HG03571 (cell line): Measurements from ENCODE around the gene PSMC5.
A peak's percentile ranks its signal among the peaks of the same experiment; 100 is the strongest.
"Not testable (repeated sequence)": the region's sequence is repeated elsewhere in the genome, so short reads cannot be mapped to it uniquely, and the experiment has no call there.

Experiments used
- ATAC-seq: cut with Tn5 transposase; IDR thresholded peaks from one replicate; pipeline ENCODE4 v1.9.1; 2021; ENCODE audit not compliant: unreplicated experiment

The PSMC5 gene

DNA sequence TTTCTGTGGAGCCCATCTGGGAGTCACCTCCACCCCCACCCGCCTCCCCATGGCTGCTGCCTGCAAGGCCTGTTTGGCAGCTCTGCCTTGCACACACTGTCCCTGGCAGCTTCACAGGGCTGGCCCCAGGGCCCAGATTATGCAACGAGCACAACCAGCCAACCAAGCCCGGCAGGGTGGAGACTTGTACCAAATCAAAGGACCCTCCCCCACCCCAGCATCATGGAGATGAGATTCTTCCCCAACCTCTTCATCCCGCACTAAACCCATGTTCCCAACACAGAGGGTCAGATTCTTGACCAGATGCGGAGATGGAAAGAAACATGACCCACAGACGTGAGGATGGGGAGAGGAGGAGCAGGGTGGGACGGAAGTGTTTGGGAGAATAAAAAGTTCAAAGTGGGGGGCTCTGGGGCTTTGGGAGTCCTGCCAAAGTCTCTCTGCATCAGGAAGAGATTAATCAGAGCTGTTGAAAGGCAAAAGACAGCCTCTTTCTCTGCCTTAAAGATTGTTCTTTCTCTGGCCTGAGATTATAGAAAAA lies 11.5 kb downstream of the PSMC5 start:
- ATAC-seq, result no peak

DNA sequence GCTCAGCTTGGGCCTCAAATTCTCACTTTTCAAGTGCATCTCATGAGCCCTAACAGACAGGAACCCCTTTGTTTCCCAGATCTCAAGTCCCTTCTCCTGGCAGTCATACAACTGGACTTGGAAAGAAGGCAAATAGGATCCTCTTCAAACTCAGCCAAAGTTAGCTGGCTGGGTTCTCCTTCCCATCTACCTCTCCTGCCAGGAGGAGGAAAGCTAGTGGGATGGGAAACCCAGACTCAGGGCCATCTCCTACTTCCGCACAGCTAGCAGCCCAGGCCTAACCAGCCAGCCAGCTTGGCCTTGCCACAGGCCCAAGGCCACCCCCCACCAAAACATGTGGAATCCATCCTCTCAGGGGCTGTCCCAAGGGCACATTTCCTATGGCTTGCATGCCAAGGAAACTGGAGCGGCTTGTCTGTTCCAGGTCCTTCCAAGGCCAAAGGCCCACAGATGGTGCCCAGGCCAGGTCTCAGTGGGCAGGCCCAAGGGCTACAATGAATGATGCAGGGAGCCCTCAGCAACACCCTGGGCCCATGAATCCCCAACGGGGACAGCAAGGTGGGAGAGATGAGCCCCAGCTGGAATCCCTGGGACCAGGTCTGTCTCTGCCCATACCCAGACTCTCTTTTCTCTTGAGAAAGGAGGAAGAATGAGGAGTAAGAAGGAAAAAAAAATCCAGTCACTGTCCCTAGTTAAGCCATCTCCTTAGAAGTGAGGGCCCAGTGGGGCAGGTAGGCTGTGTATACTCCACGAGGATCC lies 13.5 kb downstream of the PSMC5 start:
- no peak for ATAC-seq

DNA sequence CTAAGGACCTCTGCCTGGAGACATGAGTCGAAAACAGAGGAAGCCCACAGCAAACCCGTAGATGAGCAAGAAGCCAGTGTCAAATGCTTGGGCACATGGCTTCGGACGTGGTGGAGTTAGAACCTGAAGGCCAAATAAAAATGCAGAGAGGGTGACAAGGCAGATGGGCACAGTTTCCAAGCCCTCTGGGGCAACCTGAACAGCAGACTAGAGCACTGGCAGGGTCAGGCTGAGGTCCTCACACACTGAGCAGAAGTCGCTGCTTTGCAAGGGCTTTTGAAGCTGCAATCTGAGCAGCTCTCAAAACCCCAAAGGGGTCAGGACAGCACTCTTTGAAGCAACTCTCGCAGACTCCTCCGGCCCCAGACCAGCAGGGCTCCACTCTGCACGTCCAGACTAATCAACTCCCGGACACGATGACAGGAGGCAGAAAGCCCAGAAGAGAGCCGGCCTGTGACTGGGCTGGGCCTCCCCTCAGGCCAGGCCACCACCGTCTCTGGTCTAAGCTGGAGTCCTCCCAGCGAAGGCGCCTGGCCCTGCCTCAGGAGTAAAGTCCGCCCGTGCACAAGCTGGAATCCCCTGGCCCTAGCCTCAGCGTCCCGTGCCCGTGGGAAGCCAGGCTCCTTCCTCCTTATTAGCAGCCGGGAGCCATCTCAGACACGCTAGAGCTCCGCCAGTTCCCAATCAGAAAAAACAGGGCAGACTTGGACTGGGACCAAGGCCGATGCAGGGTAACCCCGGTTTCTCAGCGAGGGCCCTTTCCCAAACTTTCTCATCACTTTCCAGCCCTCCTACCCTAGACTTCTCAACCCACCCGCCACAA lies 14.3 kb downstream of the PSMC5 start:
- no peak for ATAC-seq

DNA sequence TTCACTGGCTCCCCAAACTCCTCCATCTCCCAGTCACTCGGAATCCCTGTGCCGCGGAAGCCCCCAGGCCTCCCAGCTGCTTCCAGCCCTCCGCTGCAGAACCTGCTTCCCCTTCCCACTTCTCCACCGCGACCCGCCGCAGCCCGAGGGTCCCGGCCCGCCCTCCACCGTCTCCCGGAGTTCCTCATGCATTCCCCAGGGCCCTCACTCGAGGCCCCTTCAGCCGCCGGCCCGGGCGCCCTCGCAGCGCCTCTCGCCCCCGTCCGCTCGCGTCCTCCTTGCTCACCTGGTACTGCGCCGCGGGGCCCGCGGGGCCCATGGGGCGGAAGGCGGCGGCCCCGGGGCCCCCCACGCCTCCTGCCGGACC lies 14.9 kb downstream of the PSMC5 start:
- ATAC-seq, result peak; percentile 20

DNA sequence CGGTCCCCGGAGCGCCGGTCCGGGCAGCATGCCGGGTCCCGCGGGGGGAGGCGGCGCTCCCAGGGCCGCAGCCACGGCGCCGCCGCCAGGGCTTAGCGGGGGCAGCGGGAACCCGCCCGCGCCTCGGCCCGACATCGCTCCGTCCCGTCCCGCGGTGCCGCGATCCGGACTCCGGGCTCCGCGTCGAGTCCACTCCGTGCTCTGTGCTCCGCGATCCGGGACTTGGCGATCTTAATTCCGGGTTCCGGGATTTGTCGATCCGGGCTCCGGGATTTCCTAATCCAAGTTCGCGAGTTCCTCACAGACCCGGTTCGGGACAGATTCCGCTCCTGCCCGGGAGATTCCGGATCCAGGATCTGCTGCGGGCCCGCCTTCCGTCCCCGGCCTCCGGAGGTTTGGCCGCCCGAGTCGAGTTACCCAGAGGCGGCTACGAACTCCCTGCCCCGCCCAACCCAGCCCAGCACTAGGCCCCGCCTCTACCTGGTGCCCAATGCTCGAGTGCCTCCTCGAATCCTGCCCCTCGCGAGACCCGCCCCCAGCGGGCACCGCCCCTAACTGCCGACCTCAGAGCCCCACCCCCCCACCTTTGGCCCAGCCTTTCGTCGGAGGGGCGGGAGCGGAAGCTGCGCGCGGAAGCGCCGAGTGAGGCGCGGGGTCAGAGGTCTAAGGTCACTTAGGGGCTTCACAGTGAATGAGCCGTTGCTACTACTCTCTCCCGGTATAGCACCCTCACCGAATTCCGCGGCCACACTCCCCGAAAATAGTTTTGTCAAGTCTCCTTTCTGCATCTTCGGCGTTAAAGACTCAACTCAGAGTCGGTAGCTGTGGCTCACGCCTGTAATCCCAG lies 15.5 kb downstream of the PSMC5 start, which contains the start of gene SMARCD2:
Gene SMARCD2 (minus strand): TSS at position 146 of the 847 bp plus-strand sequence. CDS start 11 bp downstream, at position 135.
- ATAC-seq, result peak; percentile 68

DNA sequence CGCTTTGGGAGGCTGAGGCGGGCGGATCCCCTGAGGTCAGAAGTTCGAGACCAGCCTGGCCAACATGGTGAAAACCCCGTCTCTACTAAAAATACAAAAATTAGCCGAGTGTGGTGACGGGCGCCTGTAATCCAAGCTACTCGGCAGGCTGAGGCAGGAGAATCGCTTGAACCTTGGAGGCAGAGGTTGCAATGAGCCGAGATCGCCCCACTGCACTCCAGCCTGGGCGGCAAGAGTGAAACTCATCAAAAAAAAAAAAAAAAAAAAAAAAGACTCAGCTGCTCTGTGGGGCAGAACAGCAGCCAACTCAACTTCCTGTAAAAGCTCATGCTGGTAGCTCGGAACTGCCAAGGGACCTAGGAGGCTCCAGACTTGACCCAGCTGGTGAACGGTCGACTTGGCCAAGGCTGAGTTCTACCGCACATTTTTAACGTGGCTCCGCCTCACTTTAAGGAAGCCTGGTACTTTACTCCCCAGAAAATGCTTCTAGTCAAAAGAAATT lies 16.2 kb downstream of the PSMC5 start:
- ATAC-seq, result not testable (repeated sequence)

DNA sequence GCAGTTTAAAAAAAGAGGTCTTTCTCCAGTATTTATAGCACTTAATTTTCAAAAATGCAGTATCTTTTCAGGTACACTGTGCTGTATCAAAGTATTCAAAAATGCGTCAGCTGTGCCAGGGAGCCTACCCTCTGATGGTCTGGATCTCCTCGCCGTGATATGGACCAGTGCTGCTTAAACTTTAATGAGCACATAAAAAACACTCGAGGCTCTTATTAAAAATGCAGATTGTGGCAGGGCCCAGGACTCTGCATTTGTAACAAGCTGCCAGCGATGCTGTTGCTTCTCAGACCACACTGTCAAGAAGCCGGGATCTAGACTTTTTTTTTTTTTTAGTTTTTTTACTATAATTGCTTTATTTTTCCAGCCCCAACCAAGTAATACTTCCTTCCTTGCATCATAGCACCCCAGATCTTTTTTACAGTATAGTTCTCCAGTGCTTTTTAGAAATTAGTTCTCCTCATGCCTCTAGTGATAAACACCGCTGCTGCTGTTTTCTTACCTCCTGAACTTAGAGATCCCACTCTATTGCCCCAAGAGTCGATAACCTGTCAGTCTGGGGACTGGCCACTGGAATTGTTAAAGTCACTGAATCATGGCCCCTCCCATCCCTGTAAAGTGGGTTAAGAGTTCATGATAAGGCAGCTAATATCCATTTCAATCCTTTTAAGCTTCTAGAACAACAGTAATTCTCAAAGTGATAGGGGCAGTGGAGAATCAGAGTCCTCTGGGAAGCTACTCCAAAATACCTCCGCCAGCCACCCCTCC lies 16.9 kb downstream of the PSMC5 start:
- no peak for ATAC-seq

DNA sequence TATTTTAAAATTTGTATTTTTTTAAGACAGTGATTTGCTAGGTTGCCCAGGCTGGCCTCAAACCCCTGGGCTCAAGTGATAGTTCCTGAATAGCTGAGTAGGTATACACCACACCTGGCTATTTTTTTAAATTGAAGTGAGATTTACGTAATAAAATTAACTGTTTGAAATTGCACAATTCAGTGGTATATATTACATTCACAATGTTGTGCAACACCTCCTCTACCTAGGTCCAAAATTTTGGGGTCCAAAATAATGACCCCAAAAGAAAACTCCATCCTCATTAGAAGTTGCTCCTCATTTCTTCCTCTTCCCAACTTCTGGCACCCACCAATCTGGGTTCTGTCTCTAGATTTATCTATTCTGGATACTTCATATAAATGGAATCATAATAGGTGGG lies 18.3 kb downstream of the PSMC5 start:
- no peak for ATAC-seq

DNA sequence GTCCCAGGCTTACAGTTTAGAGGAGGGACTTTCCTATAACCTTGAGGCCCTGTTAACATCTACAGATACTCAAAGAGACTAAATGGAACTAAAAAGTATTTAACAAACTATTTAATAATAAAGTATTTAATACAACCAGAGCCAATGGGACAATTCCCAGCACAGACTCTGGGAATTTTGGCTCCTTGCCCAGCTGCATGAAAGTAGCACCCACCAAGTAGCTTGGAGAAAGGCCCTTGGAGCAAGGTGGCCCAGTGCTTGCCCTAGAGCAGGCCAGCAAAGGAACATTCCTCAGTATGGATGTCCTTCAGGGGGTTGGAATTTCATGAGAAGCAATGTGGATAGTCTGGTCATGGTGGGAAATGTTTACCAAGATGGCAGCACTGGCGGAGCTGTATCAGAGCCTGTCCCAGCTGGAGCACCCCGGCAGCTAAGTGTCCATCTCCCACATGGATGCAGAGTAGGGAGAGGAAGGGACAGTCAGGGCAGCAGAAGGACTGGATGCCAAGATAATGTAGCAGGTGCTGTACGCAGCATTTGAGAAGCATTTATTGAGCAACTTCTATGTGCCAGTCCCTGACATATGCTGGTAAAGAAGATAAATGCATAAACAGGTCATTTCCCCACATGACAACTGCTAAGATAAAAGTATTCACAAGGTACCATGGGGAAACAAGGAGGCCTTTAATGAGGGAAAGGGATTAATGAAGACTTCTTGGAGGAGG lies 20.5 kb downstream of the PSMC5 start:
- ATAC-seq, result no peak

DNA sequence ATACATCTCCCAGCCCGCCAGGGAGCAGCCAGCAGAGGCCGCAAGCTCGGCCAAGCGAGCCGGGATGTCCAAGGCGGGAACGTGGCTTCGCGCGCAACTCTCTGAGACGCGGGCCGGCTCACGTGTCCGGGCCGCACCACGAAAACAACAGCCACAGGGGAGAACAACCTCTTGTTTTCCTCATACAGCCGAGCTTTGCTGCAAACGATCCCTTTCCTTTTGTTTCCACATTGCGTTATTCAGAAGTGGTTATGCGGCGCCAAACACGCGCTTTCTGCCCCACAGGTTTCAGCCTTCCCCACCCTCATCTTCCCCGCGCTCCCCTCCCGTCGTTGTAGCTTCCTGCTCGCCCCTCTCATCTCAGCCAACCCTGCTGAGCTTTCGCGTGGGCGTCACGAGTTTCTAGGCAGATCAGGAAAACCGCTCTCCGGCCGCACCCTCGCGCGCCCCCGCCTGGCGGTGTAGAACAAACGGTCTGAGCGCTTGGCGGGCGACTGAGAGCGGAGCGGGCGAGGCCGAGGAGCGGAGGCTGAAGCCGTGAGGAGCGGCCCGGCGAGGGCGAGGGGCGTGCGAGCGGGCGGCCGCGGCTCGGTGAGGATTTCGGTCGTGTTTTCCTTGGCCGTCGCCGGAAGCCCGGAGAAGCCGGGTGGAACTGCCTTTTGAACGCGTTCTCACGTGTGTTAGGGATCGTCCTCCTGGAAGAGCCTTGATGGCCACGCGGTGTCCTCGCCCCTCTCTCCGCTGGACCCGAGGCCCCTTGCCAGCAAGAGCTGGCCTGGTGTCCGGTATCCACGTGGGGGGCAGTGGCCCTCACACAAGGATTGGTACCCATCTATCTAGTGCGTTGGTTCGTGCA lies 21.8 kb downstream of the PSMC5 start:
- ATAC-seq, result peak; percentile 78

DNA sequence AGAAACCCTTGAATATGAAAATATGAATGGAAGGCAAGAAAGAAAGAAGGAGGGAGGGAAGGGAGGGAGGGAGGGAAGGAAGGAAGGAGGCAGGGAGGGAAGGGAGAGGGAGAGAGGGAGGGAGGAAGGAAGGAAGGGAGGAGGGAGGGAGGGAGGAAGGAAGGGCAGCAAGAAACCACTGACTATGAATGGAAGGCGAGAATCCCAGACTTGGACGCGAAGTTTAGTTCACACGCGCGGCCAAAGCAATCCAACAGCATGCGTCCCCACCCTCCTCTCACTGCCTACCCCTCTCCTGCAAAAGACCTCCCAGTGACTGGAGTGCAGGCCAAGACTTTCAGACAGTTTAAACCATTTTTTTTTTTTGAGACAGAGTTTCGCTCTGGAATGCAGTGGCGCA lies 23.2 kb downstream of the PSMC5 start:
- no peak for ATAC-seq

DNA sequence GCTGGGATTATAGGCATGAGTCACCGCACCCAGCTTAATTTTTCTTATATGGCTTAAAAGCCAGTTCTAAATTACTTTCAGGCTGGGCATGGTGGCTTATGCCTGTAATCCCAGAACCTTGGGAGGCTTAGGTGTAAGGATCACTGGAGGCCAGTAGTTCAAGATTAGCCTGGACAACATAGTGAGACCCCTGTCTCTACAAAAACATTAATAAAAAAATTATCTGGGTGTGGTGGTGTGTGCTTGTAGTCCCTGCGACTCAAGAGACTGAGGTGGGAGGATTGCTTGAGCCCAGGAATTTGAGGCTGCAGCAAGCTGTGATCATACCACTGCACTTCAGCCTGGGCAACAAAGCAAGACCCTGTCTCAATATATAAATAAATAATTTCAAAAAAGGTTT lies 26.0 kb downstream of the PSMC5 start:
- ATAC-seq, result no peak

DNA sequence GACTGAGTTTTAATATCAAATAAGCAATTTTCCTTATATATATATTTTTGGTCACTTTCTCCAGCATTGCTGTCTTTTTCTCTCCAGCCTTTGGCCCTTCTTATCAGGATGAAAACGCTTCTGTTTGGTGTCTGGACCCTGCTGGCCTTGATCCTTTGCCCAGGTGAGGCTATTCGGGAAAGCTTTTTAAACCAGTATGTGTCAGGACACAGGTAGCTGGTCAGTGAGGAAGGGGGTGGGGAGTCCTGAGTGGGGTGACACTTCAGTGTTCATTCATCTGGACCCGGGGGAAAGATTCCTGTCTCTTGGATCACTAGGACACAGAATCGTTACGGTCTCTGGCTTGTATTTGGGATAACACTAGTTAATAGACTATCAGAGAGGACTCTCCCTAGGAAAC lies 27.5 kb downstream of the PSMC5 start:
- ATAC-seq, result no peak

DNA sequence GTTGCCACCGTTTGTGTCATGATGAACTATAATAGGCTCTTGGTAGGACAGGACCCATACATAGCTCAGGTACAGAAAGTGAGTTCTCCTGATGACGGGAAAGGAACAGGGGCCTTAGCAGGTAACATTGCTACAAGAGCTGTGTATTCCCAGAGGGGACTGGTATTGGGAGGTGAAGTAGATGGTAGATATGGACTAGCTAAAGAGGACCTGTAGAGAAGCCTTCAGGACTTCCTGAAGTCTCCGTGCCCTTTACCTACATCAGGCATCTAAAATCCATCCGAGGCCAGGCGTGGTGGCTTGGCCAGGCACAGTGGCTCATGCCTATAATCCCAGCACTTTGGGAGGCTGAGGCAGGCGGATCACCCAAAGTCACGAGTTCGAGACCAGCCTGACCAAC lies 28.0 kb downstream of the PSMC5 start:
- ATAC-seq, result no peak

DNA sequence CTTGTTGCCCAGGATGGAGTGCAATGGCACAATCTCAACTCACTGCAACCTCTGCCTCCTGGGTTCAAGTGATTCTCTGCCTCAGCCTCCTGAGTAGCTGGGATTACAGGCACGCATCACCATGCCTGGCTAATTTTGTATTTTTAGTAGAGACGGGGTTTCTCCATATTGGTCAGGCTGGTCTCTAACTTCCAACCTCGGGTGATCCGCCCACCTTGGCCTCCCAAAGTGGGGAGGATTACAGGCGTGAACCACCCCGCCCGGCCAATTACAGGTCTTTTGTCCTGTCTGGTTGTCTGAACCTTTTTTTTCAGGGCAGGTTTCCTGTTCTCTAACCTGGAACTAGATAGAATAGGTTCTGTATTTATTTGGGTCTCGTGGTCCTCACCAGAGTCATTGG lies 29.2 kb downstream of the PSMC5 start:
- ATAC-seq, result not testable (repeated sequence)

DNA sequence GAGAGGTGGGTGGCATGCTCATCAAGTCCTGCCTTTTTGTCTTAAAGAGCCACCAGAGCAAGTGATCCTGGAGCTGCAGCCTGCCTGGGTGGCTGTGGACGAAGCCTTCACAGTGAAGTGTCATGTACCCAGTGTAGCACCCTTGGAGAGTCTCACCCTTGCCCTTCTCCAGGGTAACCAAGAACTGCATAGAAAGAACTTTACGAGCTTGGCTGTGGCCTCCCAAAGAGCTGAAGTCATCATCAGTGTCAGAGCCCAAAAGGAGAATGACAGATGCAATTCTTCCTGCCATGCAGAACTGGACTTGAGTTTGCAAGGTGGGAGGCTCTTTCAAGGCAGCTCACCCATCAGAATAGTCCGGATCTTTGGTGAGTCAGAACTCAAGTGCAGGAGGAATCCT lies 32.0 kb downstream of the PSMC5 start:
- no peak for ATAC-seq

DNA sequence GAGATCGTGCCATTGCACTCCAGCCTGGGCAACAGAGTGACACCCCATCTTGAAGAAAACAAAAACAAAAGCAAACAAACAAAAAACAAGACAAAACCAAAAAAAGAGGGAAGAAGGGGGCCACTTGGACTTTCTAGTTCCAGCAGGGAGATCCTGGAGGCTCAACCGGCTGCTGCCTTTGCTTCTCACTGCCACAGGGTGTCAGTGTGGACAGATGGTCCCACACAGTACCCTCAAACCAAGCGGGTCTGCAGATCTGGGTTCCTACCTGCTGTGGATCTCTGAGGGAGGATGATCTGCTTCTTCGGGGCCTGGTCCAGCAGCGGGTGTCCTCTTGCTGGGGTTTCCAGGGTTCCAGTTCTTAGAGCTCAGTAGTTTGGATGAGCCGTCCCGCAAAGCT lies 39.4 kb downstream of the PSMC5 start:
- ATAC-seq, result not testable (repeated sequence)

DNA sequence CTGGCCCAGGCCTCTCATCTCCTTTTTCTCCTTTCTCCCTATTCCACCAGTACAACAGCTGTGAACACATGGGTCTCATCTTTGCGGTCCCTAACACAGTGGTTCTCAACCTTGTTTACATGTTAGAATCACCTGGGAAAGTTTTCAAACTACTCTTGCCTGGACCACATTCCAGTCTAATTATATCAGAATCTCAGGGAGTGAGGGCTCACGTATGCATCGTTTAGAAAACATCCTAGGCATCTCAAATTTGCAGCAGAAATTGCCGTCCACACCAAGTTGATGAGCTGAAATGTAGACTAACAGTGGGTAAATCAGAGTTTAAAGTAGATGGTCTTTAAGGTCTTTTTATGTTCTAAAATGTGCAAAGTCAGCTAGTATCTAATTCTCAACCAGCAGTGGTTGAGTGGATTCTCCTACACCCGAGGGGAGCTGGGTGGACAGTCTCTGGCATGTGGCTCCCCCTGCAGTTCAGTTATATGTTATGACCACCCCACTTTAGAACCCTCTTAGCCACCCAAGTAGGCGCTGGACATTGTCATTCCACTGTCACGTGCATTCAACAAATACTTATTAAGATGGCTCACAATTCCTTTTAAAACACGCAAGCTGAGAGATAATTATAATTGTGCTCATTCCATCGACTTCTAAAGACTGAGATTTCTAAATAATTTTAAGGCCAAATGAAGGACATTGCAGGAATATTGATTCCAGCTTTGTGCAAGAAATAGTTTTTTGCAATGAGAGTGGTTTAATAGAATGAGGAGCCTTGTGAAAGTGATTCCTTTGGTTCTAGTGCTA lies 42.5 kb downstream of the PSMC5 start:
- not testable (repeated sequence) for ATAC-seq
